WTC11 (cell line): ENCODE data around the gene GBF1. TPM values are rescaled to one million over a fixed set of nuclear protein-coding genes. Genes with fewer than 3 reads are reported as not detected.

Source experiments
- ATAC-seq: fragments of 200-7000 bp; cut with Tn5 transposase; 2 replicates; pipeline ENCODE4 v1.10.0; 2021; ENCODE audit warnings: mild to moderate bottlenecking, moderate library complexity
- CTCF ChIA-PET: fragments of 300-600 bp; sonication (Branson Sonifier 250); formaldehyde crosslinking; loops from one replicate; lab custom pipeline; 2021; ENCODE audit warnings: antibody characterized with exemption; lab: Charles Lee
- POLR2A ChIA-PET: fragments of 350-600 bp; sonication (Branson Sonifier 250); formaldehyde crosslinking; loops from one replicate; lab custom pipeline; 2021; ENCODE audit warnings: antibody characterized with exemption; lab: Charles Lee
- DNase-seq: peaks from one replicate; pipeline ENCODE4 v3.0.0; 2021; ENCODE audit warnings: low spot score
- H3K27ac Mint-ChIP-seq: 2 replicates; pipeline ENCODE4 v1.8.0; 2021; ENCODE audit warnings: mixed read lengths
- H3K27me3 Mint-ChIP-seq: 2 replicates; pipeline ENCODE4 v1.8.0; 2021; ENCODE audit warnings: low read depth, mild to moderate bottlenecking, moderate library complexity, mixed read lengths
- H3K36me3 Mint-ChIP-seq: 2 replicates; pipeline ENCODE4 v1.8.0; 2021; ENCODE audit warnings: mixed read lengths
- H3K4me1 Mint-ChIP-seq: 2 replicates; pipeline ENCODE4 v1.8.0; 2022; ENCODE audit warnings: mixed read lengths
- H3K4me3 Mint-ChIP-seq: 2 replicates; pipeline ENCODE4 v1.8.0; 2021; ENCODE audit warnings: mild to moderate bottlenecking, moderate library complexity, mixed read lengths
- H3K9me3 Mint-ChIP-seq: 2 replicates; pipeline ENCODE4 v1.8.0; 2021; ENCODE audit warnings: mixed read lengths
- CBFB ChIP-seq: sonication (generic); formaldehyde crosslinking; IDR thresholded peaks from 2 replicates; pipeline ENCODE4 v1.8.1; 2022; ENCODE audit warnings: mild to moderate bottlenecking, low read depth, missing genetic modification reagents
- CREB1 ChIP-seq: sonication (generic); formaldehyde crosslinking; IDR thresholded peaks from 2 replicates; pipeline ENCODE4 v1.8.0; 2023; ENCODE audit warnings: mild to moderate bottlenecking, missing genetic modification reagents
- ESRRA ChIP-seq: sonication (generic); formaldehyde crosslinking; IDR thresholded peaks from 2 replicates; pipeline ENCODE4 v1.8.1; 2022; ENCODE audit warnings: mild to moderate bottlenecking, missing genetic modification reagents, borderline replicate concordance
- GRHL2 ChIP-seq: fragments of 250-450 bp; sonication (Bioruptor Pico); IDR thresholded peaks from 2 replicates; pipeline ENCODE4 v1.8.0; 2022; ENCODE audit warnings: mild to moderate bottlenecking, moderate library complexity; ENCODE audit not compliant: insufficient replicate concordance, severe bottlenecking
- JUN ChIP-seq: sonication (generic); formaldehyde crosslinking; IDR thresholded peaks from 2 replicates; pipeline ENCODE4 v1.8.0; 2023; ENCODE audit warnings: mild to moderate bottlenecking, missing genetic modification reagents
- KAT7 ChIP-seq: sonication (generic); formaldehyde crosslinking; IDR thresholded peaks from 2 replicates; pipeline ENCODE4 v1.8.1; 2023; ENCODE audit warnings: missing genetic modification reagents, mild to moderate bottlenecking, borderline replicate concordance
- MXD4 ChIP-seq: fragments of 250-450 bp; sonication (Bioruptor Pico); IDR thresholded peaks from 2 replicates; pipeline ENCODE4 v1.8.0; 2021; ENCODE audit warnings: mild to moderate bottlenecking, moderate library complexity, borderline replicate concordance
- OVOL2 ChIP-seq: fragments of 250-450 bp; sonication (Bioruptor Pico); IDR thresholded peaks from 2 replicates; pipeline ENCODE4 v1.9.0; 2021; ENCODE audit warnings: mild to moderate bottlenecking, borderline replicate concordance
- RELA ChIP-seq: sonication (generic); formaldehyde crosslinking; IDR thresholded peaks from 2 replicates; pipeline ENCODE4 v1.8.1; 2022; ENCODE audit warnings: missing genetic modification reagents, mild to moderate bottlenecking, borderline replicate concordance
- TCF7 ChIP-seq: sonication (generic); formaldehyde crosslinking; IDR thresholded peaks from 2 replicates; pipeline ENCODE4 v1.8.0; 2022; ENCODE audit warnings: mild to moderate bottlenecking, low read depth, missing genetic modification reagents, moderate library complexity
- TEAD4 ChIP-seq: sonication (generic); formaldehyde crosslinking; IDR thresholded peaks from 2 replicates; pipeline ENCODE4 v1.8.0; 2022; ENCODE audit warnings: mild to moderate bottlenecking, missing genetic modification reagents
- ZBTB21 ChIP-seq: sonication (generic); formaldehyde crosslinking; IDR thresholded peaks from 2 replicates; pipeline ENCODE4 v1.8.1; 2023; ENCODE audit warnings: mild to moderate bottlenecking, missing genetic modification reagents, borderline replicate concordance
- ZNF232 ChIP-seq: sonication (generic); formaldehyde crosslinking; IDR thresholded peaks from 2 replicates; pipeline ENCODE4 v1.8.0; 2022; ENCODE audit warnings: mild to moderate bottlenecking, missing genetic modification reagents
- ZNF416 ChIP-seq: fragments of 250-450 bp; sonication (Bioruptor Pico); IDR thresholded peaks from 2 replicates; pipeline ENCODE4 v1.9.0; 2021; ENCODE audit warnings: mild to moderate bottlenecking, inconsistent platforms
- ZNF423 ChIP-seq: fragments of 250-450 bp; sonication (Bioruptor Pico); IDR thresholded peaks from 2 replicates; pipeline ENCODE4 v2.1.2; 2022; ENCODE audit warnings: mild to moderate bottlenecking, moderate library complexity
- total RNA-seq: library from RNA; stranded (reverse); gene quantifications from 3 replicates; pipeline ENCODE4 v1.2.3, GENCODE V29; 2021
- TF ChIP-seq, protein P1 (sequence below): sonication (generic); formaldehyde crosslinking; IDR thresholded peaks from 2 replicates; pipeline ENCODE4 v1.8.0; 2022; ENCODE audit warnings: missing genetic modification reagents
- TF ChIP-seq, protein P2 (sequence below): fragments of 250-450 bp; sonication (Bioruptor Pico); IDR thresholded peaks from 2 replicates; pipeline ENCODE4 v1.9.0; 2021; ENCODE audit warnings: mild to moderate bottlenecking
- TF ChIP-seq, protein P3 (sequence below): sonication (generic); formaldehyde crosslinking; IDR thresholded peaks from 2 replicates; pipeline ENCODE4 v1.8.1; 2022; ENCODE audit warnings: low read depth, missing genetic modification reagents, borderline replicate concordance
- TF ChIP-seq, protein P4 (sequence below): sonication (generic); formaldehyde crosslinking; IDR thresholded peaks from 2 replicates; pipeline ENCODE4 v1.8.0; 2022; ENCODE audit warnings: mild to moderate bottlenecking, missing genetic modification reagents
- TF ChIP-seq, protein P5 (sequence below): fragments of 250-450 bp; sonication (Bioruptor Pico); IDR thresholded peaks from 2 replicates; pipeline ENCODE4 v1.8.0; 2021; ENCODE audit warnings: mild to moderate bottlenecking
- TF ChIP-seq, protein P6 (sequence below): fragments of 250-450 bp; sonication (Bioruptor Pico); IDR thresholded peaks from 2 replicates; pipeline ENCODE4 v2.1.2; 2022; ENCODE audit warnings: mild to moderate bottlenecking, moderate library complexity
- TF ChIP-seq, protein P7 (sequence below): sonication (generic); formaldehyde crosslinking; IDR thresholded peaks from 2 replicates; pipeline ENCODE4 v1.8.1; 2023; ENCODE audit warnings: mild to moderate bottlenecking, missing genetic modification reagents
- TF ChIP-seq, protein P8 (sequence below): sonication (generic); formaldehyde crosslinking; IDR thresholded peaks from 2 replicates; pipeline ENCODE4 v1.8.1; 2022; ENCODE audit warnings: missing genetic modification reagents, borderline replicate concordance

The GBF1 gene
- total RNA-seq, 1 experiment from 2014 or later: 32.4 TPM

DNA sequence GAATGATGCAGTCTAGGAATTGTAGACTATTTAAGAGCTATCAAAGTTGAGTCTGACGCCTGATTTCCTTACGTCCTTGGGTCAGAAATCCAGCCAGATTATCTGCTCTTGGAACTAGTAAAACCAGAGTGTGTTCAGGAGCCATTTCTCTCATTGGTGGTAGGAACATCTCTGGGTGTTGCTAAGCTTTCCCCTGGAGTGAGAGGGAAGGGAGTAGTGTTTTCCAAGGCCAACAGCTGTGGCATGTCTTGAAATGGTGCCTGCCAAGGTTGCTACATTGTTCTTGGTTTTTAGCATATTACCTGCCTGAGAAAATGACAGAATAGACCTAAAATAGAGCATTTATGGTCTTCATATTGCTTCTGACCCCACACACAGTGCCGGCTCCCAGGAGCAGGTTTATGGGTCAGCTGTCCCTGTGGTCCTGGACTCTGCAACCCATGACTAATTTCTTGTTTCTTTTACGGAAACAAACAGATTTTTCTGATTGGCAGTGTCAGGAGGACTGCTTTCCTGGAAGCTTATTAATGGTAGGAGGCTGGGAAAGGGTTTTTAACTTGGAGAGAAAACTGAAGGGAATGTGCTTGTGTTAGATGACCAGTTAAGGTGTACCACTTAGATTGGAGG, 17.5 kb downstream of the GBF1 start (continued):
- TF ChIP-seq, protein P1, sequence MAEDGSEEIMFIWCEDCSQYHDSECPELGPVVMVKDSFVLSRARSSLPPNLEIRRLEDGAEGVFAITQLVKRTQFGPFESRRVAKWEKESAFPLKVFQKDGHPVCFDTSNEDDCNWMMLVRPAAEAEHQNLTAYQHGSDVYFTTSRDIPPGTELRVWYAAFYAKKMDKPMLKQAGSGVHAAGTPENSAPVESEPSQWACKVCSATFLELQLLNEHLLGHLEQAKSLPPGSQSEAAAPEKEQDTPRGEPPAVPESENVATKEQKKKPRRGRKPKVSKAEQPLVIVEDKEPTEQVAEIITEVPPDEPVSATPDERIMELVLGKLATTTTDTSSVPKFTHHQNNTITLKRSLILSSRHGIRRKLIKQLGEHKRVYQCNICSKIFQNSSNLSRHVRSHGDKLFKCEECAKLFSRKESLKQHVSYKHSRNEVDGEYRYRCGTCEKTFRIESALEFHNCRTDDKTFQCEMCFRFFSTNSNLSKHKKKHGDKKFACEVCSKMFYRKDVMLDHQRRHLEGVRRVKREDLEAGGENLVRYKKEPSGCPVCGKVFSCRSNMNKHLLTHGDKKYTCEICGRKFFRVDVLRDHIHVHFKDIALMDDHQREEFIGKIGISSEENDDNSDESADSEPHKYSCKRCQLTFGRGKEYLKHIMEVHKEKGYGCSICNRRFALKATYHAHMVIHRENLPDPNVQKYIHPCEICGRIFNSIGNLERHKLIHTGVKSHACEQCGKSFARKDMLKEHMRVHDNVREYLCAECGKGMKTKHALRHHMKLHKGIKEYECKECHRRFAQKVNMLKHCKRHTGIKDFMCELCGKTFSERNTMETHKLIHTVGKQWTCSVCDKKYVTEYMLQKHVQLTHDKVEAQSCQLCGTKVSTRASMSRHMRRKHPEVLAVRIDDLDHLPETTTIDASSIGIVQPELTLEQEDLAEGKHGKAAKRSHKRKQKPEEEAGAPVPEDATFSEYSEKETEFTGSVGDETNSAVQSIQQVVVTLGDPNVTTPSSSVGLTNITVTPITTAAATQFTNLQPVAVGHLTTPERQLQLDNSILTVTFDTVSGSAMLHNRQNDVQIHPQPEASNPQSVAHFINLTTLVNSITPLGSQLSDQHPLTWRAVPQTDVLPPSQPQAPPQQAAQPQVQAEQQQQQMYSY (CRISPR knock-in tag): no peak
- TF ChIP-seq TEAD4 (CRISPR knock-in tag): no peak
- TF ChIP-seq ZNF423 (CRISPR knock-in tag): no peak
- TF ChIP-seq ZNF416: no peak
- TF ChIP-seq, protein P2, sequence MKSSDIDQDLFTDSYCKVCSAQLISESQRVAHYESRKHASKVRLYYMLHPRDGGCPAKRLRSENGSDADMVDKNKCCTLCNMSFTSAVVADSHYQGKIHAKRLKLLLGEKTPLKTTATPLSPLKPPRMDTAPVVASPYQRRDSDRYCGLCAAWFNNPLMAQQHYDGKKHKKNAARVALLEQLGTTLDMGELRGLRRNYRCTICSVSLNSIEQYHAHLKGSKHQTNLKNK (CRISPR knock-in tag): no peak
- TF ChIP-seq GRHL2 (CRISPR knock-in tag): no peak
- TF ChIP-seq RELA (CRISPR knock-in tag): no peak

DNA sequence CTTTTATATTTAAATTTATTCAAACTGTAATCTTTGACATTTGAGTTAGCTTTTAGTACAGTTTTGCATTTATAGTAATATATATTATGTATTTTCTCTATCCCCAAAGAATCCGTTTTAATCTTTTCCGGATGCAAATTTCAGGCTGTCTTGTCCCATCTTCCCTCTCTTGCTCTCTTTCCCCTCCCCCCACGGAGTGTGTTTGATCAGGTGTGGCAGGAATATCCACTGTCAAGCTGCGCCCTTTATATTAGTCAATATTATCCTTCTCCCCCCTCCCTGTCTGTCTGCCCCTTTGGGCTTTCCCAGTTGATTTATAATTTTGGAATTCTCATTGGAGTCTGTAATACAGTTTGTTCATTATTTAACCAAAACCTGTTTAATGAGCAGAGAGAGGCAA, 19.0 kb downstream of the GBF1 start:
- Mint-ChIP-seq H3K27ac (no peak overlapping the region), H3K36me3 (peaks cover 6% of the 10 kb centered on the region; the same call in 1 of the 2 replicates), H3K27me3 (no peaks in the 10 kb centered on the region), H3K4me3 (no peak overlapping the region), H3K4me1 (peaks cover 4% of the 10 kb centered on the region; the same call in 1 of the 2 replicates), H3K9me3 (no peaks in the 10 kb centered on the region)
- DNase-seq (no peak), ATAC-seq (no peak)
- POLR2A ChIA-PET: no interaction called here
- CTCF ChIA-PET: interaction anchor here (1.0 kb wide), 1 partner anchor 82 kb away, joined by 3 read pairs; no protein-coding TSS in a partner anchor
- TF ChIP-seq, protein P3, sequence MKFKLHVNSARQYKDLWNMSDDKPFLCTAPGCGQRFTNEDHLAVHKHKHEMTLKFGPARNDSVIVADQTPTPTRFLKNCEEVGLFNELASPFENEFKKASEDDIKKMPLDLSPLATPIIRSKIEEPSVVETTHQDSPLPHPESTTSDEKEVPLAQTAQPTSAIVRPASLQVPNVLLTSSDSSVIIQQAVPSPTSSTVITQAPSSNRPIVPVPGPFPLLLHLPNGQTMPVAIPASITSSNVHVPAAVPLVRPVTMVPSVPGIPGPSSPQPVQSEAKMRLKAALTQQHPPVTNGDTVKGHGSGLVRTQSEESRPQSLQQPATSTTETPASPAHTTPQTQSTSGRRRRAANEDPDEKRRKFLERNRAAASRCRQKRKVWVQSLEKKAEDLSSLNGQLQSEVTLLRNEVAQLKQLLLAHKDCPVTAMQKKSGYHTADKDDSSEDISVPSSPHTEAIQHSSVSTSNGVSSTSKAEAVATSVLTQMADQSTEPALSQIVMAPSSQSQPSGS (CRISPR knock-in tag): no peak
- TF ChIP-seq, protein P4, sequence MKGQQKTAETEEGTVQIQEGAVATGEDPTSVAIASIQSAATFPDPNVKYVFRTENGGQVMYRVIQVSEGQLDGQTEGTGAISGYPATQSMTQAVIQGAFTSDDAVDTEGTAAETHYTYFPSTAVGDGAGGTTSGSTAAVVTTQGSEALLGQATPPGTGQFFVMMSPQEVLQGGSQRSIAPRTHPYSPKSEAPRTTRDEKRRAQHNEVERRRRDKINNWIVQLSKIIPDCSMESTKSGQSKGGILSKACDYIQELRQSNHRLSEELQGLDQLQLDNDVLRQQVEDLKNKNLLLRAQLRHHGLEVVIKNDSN (CRISPR knock-in tag): no peak
- TF ChIP-seq CBFB (CRISPR knock-in tag) (no peak), CREB1 (CRISPR knock-in tag) (no peak), OVOL2 (no peak), MXD4 (CRISPR knock-in tag) (no peak), KAT7 (CRISPR knock-in tag) (no peak), ZBTB21 (CRISPR knock-in tag) (no peak), JUN (CRISPR knock-in tag) (no peak), ESRRA (CRISPR knock-in tag) (no peak), TCF7 (CRISPR knock-in tag) (no peak), ZNF232 (CRISPR knock-in tag) (no peak)
- TF ChIP-seq, protein P2 (CRISPR knock-in tag): no peak
- TF ChIP-seq, protein P5, sequence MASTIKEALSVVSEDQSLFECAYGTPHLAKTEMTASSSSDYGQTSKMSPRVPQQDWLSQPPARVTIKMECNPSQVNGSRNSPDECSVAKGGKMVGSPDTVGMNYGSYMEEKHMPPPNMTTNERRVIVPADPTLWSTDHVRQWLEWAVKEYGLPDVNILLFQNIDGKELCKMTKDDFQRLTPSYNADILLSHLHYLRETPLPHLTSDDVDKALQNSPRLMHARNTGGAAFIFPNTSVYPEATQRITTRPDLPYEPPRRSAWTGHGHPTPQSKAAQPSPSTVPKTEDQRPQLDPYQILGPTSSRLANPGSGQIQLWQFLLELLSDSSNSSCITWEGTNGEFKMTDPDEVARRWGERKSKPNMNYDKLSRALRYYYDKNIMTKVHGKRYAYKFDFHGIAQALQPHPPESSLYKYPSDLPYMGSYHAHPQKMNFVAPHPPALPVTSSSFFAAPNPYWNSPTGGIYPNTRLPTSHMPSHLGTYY (CRISPR knock-in tag): no peak
- TF ChIP-seq, protein P6, sequence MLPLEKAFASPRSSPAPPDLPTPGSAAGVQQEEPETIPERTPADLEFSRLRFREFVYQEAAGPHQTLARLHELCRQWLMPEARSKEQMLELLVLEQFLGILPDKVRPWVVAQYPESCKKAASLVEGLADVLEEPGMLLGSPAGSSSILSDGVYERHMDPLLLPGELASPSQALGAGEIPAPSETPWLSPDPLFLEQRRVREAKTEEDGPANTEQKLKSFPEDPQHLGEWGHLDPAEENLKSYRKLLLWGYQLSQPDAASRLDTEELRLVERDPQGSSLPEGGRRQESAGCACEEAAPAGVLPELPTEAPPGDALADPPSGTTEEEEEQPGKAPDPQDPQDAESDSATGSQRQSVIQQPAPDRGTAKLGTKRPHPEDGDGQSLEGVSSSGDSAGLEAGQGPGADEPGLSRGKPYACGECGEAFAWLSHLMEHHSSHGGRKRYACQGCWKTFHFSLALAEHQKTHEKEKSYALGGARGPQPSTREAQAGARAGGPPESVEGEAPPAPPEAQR (CRISPR knock-in tag): no peak
- TF ChIP-seq, protein P7, sequence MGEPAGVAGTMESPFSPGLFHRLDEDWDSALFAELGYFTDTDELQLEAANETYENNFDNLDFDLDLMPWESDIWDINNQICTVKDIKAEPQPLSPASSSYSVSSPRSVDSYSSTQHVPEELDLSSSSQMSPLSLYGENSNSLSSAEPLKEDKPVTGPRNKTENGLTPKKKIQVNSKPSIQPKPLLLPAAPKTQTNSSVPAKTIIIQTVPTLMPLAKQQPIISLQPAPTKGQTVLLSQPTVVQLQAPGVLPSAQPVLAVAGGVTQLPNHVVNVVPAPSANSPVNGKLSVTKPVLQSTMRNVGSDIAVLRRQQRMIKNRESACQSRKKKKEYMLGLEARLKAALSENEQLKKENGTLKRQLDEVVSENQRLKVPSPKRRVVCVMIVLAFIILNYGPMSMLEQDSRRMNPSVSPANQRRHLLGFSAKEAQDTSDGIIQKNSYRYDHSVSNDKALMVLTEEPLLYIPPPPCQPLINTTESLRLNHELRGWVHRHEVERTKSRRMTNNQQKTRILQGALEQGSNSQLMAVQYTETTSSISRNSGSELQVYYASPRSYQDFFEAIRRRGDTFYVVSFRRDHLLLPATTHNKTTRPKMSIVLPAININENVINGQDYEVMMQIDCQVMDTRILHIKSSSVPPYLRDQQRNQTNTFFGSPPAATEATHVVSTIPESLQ: no peak
- TF ChIP-seq, protein P8, sequence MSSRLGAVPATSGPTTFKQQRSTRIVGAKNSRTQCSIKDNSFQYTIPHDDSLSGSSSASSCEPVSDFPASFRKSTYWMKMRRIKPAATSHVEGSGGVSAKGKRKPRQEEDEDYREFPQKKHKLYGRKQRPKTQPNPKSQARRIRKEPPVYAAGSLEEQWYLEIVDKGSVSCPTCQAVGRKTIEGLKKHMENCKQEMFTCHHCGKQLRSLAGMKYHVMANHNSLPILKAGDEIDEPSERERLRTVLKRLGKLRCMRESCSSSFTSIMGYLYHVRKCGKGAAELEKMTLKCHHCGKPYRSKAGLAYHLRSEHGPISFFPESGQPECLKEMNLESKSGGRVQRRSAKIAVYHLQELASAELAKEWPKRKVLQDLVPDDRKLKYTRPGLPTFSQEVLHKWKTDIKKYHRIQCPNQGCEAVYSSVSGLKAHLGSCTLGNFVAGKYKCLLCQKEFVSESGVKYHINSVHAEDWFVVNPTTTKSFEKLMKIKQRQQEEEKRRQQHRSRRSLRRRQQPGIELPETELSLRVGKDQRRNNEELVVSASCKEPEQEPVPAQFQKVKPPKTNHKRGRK (CRISPR knock-in tag): no peak
